Adrenal gland (tissue), 12 donors: ENCODE measurements around the gene DCUN1D4. TPM values are rescaled to one million over a fixed set of nuclear protein-coding genes. Genes with fewer than 3 reads are reported as not detected.

ENCODE experiments used
- DNase-seq, 7 donors: peaks; one replicate each; pipeline ENCODE4 v3.0.0-alpha.2; 2019 to 2020
- H3K27ac ChIP-seq, 5 donors: fragments of 200-600 bp; sonication (generic) in 4 of 5; 1 replicate in 3 of 5; 2 replicates in 2 of 5; pipeline versions ENCODE4 v1.5.1 to v1.8.0; 2016 to 2020; ENCODE audit warnings: mild to moderate bottlenecking in 1 of 5
- H3K27me3 ChIP-seq: fragments of 200-600 bp; 2 replicates; pipeline ENCODE4 v1.8.0; 2021
- H3K36me3 ChIP-seq, 2 donors: fragments of 200-600 bp; replicated peaks in 1 of 2; 1 replicate in 1 of 2; 2 replicates in 1 of 2; pipeline versions ENCODE4 v1.5.1 to v1.8.0; 2018 to 2022
- H3K4me1 ChIP-seq, 2 donors: fragments of 200-600 bp; replicated peaks in 1 of 2; 1 replicate in 1 of 2; 2 replicates in 1 of 2; pipeline versions ENCODE4 v1.5.1 to v1.8.0; 2018 to 2021
- H3K4me3 ChIP-seq, 4 donors: fragments of 200-600 bp; sonication (generic) in 3 of 4; one replicate each; pipeline ENCODE4 v1.5.1; 2016 to 2018
- H3K9me3 ChIP-seq, 3 donors: fragments of 200-600 bp; sonication (generic) in 1 of 3; replicated peaks in 1 of 3; 1 replicate in 2 of 3; 2 replicates in 1 of 3; pipeline versions ENCODE4 v1.5.1 to v1.8.0; 2016 to 2021
- POLR2A ChIP-seq, 2 donors: fragments of 450-650 bp; IDR thresholded peaks; one replicate each; pipeline ENCODE4 v1.6.1; 2017; ENCODE audit warnings: antibody characterized with exemption in 2 of 2, mild to moderate bottlenecking in 2 of 2, moderate library complexity in 1 of 2
- WGBS, 4 donors: extraction: QIAGEN DNeasy Blood & Tissue Kit in 2 of 4; methylation state at CpG; one replicate each; pipeline versions ENCODE4 v1.1.5 to v1.1.7; 2013 to 2017; 5-methylcytosine and 5-hydroxymethylcytosine counted together
- intact Hi-C, 2 donors: fragments of 100-400 bp; cut with DNase I; formaldehyde crosslinking; loops; one replicate each; pipeline versions ENCODE4 v1.14.1 to v1.15.0; 2022 to 2023
- polyA plus RNA-seq, 3 donors: library from polyadenylated mRNA; stranded (reverse); fragments of 200-250 nt in 2 of 3; fragments of 350-450 nt in 1 of 3; fragmentation: Illumina TruSeq in 1 of 3; extraction: RNeasy Lipid Tissue Mini Kit (QIAGEN cat#74804) in 1 of 3; gene quantifications; one replicate each; pipeline ENCODE4 v1.2.3, GENCODE V29; 2013 to 2014
- total RNA-seq, 9 donors: library from RNA; depleted of rRNA in 4 of 9; stranded (reverse); fragments of >200 nt in 4 of 9; fragments of 120-200 nt in 1 of 9; fragmentation: NEBNext Ultra II Directional in 1 of 9; extraction: Animal tissue kit (Norgen Biotek cat#: 25700) in 1 of 9; gene quantifications; one replicate each; pipeline versions ENCODE4 v1.1.0 to v1.2.4, GENCODE V29; 2013 to 2023
- TF ChIP-seq, protein P1 (sequence below), 6 experiments: fragments of 450-650 bp in 4 of 6; fragments of 200-600 bp in 2 of 6; sonication (generic) in 1 of 6; IDR thresholded peaks; 1 replicate in 5 of 6; 2 replicates in 1 of 6; pipeline versions ENCODE4 v1.5.1 to v1.8.0; 2016 to 2021; ENCODE audit warnings: antibody characterized with exemption in 6 of 6, mild to moderate bottlenecking in 2 of 6, moderate library complexity in 1 of 6
- donor health status: healthy with polysubstance abuse.
- donor health status: Bipolar disorder and iron deficiency.
- donor health status: DM: yes; HTN: yes; CAD: no.
- donor health status: DM: no; HTN: no; CAD: no.
- donor health status: DM: no; HTN: no; CAD: no.
- donor health status: DM: yes; HTN: yes; CAD: no.

The DCUN1D4 gene
- total and polyA plus RNA-seq, 12 donors: 25.0 to 86.2 (median 46.9) TPM

DNA sequence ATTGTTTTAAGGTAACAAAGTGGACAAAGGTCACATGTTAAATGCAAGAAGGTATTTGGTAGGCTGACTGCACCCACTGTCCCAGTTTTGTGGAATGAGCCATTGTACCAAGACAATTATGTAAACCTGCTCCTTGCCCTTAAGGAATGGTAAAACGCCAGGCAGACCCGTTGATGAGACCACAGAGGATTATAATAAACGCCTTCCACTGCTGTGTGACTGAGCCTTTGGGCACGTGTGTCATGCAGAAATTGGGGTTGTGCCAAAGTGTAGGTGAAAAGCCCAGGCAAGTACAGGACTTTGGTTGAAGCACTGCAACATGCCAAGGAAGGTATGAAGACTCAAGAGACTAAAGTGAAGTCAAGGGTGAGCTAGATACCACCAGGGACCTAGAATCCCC lies 117.5 kb downstream of the DCUN1D4 start:
- Histone ChIP-seq H3K36me3 (no peaks in the 10 kb centered on the region), H3K4me3 (no peak overlapping the region), H3K27me3 (no peaks in the 10 kb centered on the region), H3K9me3 (no peaks in the 10 kb centered on the region), H3K4me1 (no peaks in the 10 kb centered on the region), H3K27ac (no peak overlapping the region)
- DNase-seq: no peak
- intact Hi-C loops: no loop called here
- 64 to 76% (median 65%) methylated on average over 4 of the region's 4 CpGs for WGBS, 4 donors
- TF ChIP-seq POLR2A (IDR thresholded peaks at IDR 0.05): no peak
- TF ChIP-seq, protein P1, sequence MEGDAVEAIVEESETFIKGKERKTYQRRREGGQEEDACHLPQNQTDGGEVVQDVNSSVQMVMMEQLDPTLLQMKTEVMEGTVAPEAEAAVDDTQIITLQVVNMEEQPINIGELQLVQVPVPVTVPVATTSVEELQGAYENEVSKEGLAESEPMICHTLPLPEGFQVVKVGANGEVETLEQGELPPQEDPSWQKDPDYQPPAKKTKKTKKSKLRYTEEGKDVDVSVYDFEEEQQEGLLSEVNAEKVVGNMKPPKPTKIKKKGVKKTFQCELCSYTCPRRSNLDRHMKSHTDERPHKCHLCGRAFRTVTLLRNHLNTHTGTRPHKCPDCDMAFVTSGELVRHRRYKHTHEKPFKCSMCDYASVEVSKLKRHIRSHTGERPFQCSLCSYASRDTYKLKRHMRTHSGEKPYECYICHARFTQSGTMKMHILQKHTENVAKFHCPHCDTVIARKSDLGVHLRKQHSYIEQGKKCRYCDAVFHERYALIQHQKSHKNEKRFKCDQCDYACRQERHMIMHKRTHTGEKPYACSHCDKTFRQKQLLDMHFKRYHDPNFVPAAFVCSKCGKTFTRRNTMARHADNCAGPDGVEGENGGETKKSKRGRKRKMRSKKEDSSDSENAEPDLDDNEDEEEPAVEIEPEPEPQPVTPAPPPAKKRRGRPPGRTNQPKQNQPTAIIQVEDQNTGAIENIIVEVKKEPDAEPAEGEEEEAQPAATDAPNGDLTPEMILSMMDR (IDR thresholded peaks at IDR 0.05): no peak

DNA sequence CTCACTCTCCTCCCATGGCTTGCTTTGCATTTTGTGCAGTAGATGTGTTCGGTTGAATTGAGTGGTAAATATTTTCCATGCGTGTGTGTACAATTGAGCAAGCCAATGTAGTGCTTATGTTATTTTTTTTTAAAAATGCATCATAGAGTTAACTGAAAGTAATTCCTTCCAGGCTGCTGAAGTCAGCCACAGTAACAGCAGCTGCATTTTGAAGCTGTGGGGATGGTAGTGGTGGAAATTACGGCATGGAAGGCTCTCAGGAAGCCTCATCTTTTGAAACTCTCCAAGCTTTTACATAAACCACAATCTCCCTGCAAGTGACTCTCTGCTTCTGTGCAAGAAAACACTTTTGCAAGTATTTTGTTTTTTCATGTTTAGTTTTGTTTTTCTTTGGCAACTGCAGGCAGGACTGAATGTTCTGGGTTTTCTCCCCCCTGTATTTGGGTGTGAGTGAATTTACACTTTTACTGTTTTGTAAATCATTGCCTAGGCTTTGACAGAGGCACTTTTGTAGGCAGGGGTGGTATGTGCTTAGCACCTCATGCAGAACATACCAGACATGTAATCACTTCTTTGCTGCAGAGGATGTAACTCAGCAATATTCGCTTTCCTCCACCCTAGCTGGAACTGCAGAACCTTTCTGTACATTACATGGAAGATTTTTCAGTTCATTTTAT lies 121.0 kb downstream of the DCUN1D4 start:
- no peak for TF ChIP-seq POLR2A (IDR thresholded peaks at IDR 0.05)
- TF ChIP-seq, protein P1 (IDR thresholded peaks at IDR 0.05): no peak
- Histone ChIP-seq H3K4me3 (no peak overlapping the region), H3K27me3 (no peaks in the 10 kb centered on the region), H3K9me3 (no peaks in the 10 kb centered on the region), H3K36me3 (no peaks in the 10 kb centered on the region), H3K4me1 (no peaks in the 10 kb centered on the region), H3K27ac (no peak overlapping the region)
- WGBS, 4 donors: 70 to 78% (median 75%) methylated on average over 4 of the region's 4 CpGs
- DNase-seq: no peak
- intact Hi-C loops: no loop called here

- Histone ChIP-seq H3K9me3 (no peaks in the 10 kb centered on the region), H3K36me3 (no peaks in the 10 kb centered on the region), H3K27ac (no peak overlapping the region), H3K4me3 (no peak overlapping the region), H3K27me3 (no peaks in the 10 kb centered on the region), H3K4me1 (no peaks in the 10 kb centered on the region)
- intact Hi-C loops: no loop called here
- DNase-seq: no peak
- TF ChIP-seq, protein P1 (IDR thresholded peaks at IDR 0.05): no peak
- TF ChIP-seq POLR2A (IDR thresholded peaks at IDR 0.05): no peak
- WGBS, 4 donors: 54 to 71% (median 59%) methylated on average over 1 of the region's 1 CpG
Measured at GRCh38 chr4:51965862-51966261, 122.9 kb downstream of the DCUN1D4 start.

Other genes starting within 250 kb of the DCUN1D4 start
- gene LRRC66, start 177.2 kb downstream of the DCUN1D4 start, total RNA-seq: under 1 TPM in 7 of 9 donors, not detected in 2; 0.14 to 0.67 (median 0.24) TPM
- gene LRRC66, start 177.2 kb downstream of the DCUN1D4 start, polyA plus RNA-seq: 1 to 10 TPM in 1 of 3 donors, under 1 TPM in 2; 0.37 to 1.0 (median 0.54) TPM
- gene SGCB, start 195.1 kb downstream of the DCUN1D4 start, total RNA-seq: 10 to 100 TPM; 11.1 to 55.3 (median 29.7) TPM
- gene SGCB, start 195.1 kb downstream of the DCUN1D4 start, polyA plus RNA-seq: 10 to 100 TPM in 2 of 3 donors, 1 to 10 TPM in 1; 7.7 to 41.2 (median 11.2) TPM
- 10 to 100 TPM in 6 of 9 donors, 1 to 10 TPM in 3; 1.2 to 29.2 (median 15.1) TPM for gene SPATA18, start 208.2 kb downstream of the DCUN1D4 start, total RNA-seq
- 1 to 10 TPM; 2.5 to 5.6 (median 2.5) TPM for gene SPATA18, start 208.2 kb downstream of the DCUN1D4 start, polyA plus RNA-seq